Suprapubic skin (tissue), 4 donors: Measurements from ENCODE around the gene IST1.

Experiments used
- CTCF ChIP-seq, 2 donors: fragments of 200-600 bp in 1 of 2; fragments of 450-650 bp in 1 of 2; sonication (generic) in 1 of 2; IDR thresholded peaks; one replicate each; pipeline ENCODE4 v1.5.1; 2016 to 2019; ENCODE audit warnings: antibody characterized with exemption in 2 of 2, mild to moderate bottlenecking in 1 of 2, moderate library complexity in 1 of 2
- POLR2A ChIP-seq, 2 donors: fragments of 450-650 bp; IDR thresholded peaks; one replicate each; pipeline ENCODE4 v1.6.1; 2017; ENCODE audit warnings: antibody characterized with exemption in 2 of 2, mild to moderate bottlenecking in 2 of 2, moderate library complexity in 2 of 2
- POLR2AphosphoS5 ChIP-seq, 3 donors: sonication (generic); formaldehyde crosslinking; IDR thresholded peaks; one replicate each; pipeline ENCODE4 v1.6.1; 2017; ENCODE audit warnings: antibody characterized with exemption in 3 of 3

GRCh38 chr16:71878911-71879310 lies 16.4 kb upstream of the IST1 start:
- TF ChIP-seq POLR2AphosphoS5 (IDR thresholded peaks at IDR 0.05) (no peak), CTCF (IDR thresholded peaks at IDR 0.05) (no peak), POLR2A (IDR thresholded peaks at IDR 0.05) (no peak)
